Stimulated activated CD4-positive, alpha-beta T cell treated with anti-CD3 and anti-CD28 coated beads, Interleukin-4, amount 100 ng/mL, for 1 hour (primary cell): Measurements from ENCODE around the gene GSAP.
A peak's percentile ranks its signal among the peaks of the same experiment; 100 is the strongest.

Experiments
- DNase-seq: peaks from one replicate; pipeline ENCODE4 v3.0.0-alpha.2; 2020

GSAP gene

GRCh38 chr7:77438131-77438530 lies 22.0 kb upstream of the GSAP start:
- no peak for DNase-seq

DNA sequence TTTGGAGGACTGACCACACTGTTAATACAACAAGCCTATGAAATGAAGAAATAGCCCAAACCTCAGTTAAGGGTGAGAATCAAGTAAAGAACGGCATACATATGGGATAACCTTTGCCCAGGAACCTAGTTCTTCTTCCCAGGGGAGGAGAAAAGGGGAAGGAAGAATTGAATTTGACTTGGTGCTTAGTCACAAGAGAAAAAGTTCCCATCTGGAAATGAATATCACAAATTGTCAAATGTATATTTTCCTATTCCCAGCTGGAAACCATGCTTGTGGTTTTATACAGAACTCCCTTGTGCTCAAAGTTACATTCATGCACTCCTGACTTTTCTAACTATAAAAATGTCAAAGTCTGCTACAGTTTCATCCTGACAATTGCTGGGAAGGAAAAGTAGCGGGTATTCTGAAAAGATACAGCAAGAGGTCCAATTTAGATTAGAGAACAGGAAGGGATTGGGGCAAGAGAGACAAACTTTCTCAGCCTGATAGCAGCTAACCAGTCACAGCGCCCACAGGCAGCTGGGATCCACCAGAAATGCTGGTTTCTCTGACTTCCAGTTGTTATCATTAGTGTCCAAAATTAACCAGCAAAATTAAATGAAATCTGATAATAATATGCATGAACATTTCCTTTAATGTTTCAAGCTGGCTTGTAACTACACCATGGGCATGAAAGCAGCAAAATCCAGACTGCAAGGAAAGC lies 18.6 kb upstream of the GSAP start:
- no peak for DNase-seq

DNA sequence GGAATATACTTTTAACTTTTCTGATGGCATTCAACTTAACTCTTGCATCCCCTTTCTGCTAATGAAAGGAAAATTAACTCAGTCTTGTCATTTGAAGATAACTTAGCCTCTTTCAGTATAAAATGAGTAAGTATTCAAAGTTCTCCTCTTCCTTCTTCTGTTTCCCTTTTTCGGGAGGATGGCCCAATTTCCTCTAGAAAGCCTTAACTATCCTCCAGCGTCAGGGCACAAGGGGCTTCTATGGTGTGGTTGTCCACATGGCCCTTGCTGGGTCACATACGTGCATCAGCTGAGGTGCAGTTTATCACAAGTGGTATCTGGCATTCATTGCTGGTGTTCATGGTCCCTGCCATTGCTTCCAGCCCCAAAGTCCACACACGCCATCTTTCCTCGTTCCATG lies 17.8 kb upstream of the GSAP start:
- DNase-seq: no peak

- no peak for DNase-seq
Measured at GRCh38 chr7:77430927-77431326, 14.8 kb upstream of the GSAP start.

DNA sequence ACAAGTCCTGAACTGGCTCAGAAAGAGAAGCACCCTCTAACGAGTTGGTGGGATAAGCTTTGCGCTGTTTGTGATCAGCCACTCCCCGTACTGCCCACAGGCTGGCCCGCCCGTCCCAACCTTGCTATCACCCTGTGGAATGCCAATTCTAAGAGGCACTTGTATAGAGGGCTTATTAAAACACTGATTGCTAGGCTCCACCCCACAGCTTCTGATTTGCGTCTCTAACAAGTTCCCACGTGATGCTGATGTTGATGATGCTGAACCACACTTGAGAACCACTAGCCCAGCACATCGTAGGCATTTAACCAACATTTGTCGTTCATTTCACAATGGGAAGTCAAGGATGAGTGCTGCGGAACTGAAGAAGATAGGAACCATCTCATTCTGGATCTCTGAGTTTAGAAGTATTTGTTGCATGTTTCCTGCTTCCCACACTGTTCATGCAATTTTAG lies 12.7 kb upstream of the GSAP start:
- no peak for DNase-seq

DNA sequence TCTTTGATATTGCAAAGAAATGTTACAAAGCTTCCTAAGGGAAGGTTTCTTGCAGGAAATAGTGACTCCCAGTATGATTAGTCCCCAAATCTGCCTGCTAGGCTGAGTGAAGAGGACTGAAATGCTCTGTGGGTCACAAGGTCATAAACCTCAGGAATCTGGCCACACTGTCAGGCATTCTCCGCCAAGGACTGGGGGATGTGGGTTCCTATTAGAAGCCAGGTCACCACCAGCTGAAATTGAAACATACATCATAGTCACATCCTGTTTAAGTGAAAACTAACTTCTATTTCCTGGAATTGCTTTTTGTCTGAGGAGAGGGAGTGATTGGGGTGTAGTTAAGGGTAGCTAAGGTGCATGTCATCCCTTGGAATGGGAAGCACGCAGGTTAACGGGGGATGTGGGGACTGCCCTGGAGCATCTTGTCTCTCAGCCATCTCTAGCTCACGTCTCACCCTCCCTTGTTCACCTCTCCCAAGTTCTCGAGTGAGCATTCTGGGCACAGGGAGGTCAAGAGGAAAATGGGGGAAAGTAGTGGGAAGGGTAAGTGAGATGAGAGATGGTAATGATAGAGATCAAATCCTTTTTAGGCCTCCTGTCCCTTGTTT lies 12.0 kb upstream of the GSAP start:
- no peak for DNase-seq

DNA sequence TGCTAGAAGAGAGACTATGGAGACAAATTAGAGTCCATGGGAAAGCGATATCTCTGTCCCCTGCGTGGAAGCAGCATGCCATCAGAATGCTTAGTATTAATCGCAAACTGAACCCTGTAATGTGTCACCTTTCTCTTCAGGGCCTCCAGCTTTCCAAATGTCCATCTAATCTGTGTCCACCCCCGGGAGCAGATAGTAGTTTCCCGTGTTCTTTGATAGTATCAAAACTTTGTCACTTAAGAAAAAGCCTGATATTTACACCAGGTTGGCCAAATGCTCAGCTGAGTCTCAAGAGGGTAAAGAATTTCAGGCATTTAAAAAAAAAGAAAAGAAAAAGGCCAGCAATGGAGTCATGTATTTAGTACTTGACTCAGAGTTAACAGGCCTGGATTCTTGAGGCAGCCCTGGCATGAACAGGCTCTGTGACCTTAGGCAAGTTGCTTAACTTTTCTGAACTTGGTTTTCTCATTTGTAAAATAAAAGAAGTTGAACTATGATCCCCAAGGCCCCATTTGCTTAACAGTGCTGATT lies 10.4 kb upstream of the GSAP start:
- no peak for DNase-seq

- DNase-seq: no peak
Measured at GRCh38 chr7:77426052-77426404, 9.9 kb upstream of the GSAP start.

- no peak for DNase-seq
Measured at GRCh38 chr7:77425101-77426051, 9.2 kb upstream of the GSAP start.

GRCh38 chr7:77422500-77422899 lies 6.4 kb upstream of the GSAP start:
- DNase-seq: no peak

GRCh38 chr7:77420986-77421672 lies 5.0 kb upstream of the GSAP start:
- DNase-seq: no peak

DNA sequence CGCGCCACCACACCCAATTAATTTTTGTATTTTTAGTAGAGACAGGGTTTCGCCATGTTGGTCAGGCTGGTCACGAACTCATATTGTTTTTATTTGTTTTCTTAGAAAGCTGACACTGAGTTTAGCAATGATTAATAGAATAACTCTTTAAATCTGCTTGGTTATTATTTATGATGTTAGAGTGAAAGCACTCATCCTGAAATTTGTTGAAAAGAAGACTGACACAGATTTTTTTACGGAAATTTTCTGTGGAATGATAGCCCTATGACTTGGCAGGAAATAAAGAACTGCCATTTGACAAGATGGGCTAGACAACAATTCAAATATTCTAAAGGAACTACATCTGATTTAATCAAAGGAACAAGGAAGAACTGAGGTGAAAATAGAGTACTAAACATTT lies 4.3 kb upstream of the GSAP start:
- DNase-seq: no peak

GRCh38 chr7:77419102-77419501 lies 3.0 kb upstream of the GSAP start:
- DNase-seq: no peak

- DNase-seq: no peak
Measured at GRCh38 chr7:77417801-77418200, 1.7 kb upstream of the GSAP start.

DNA sequence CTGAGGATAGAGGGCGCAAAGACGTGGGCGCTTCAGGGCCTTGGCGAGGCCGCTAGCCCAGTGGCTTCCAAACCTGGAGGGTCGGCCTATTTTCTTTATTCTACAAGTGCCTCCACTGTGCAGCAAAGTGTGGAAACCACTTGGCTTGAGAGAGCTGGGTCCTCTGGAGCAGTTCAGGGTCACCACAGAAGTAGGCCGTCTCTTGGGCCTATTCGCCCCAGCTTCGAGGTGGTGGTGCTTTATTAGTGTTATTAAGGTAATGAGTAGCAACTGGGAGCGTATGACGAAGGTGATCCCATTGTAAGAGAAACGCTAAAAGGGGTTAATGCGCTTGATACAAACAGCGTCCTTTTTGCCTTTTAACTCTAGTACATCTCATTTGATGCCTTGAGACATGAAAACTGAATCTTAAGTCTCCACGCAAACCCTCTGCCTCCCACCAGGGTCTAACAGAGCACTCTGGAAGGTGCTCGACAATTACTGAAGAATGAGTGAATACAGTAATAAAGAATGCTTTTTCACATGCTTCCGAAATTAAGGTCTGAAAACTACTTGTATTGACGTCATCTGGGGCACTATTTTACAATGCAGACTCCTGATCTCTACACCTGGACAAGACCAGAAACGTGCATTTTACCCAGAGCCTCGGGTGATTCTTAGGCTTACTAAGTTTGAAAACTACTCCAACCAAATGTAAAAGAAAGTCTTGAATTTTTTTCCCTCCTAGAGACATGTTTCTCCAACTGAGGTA lies 647 bp upstream of the GSAP start:
- no peak for DNase-seq

DNA sequence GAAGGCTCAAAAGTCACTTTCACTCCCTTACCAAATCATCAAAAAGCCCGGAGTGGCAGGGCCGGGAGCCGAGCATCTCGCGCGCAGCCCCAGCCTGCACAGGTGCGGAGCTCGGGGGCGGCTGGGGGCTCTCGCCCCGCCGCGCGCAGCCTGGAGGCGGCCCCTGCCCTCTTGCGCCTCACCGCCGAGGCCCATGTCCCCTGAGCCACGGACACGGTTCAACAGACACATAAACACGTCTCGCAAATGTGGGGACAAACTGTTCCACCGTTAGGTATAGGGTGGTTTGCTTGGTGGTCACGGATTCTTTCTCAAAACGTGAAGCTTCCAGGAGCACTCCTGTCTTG lies 700 bp downstream of the GSAP start:
- peak; percentile 22 for DNase-seq

GRCh38 chr7:77413861-77414424 lies 2.2 kb downstream of the GSAP start:
- DNase-seq: no peak

DNA sequence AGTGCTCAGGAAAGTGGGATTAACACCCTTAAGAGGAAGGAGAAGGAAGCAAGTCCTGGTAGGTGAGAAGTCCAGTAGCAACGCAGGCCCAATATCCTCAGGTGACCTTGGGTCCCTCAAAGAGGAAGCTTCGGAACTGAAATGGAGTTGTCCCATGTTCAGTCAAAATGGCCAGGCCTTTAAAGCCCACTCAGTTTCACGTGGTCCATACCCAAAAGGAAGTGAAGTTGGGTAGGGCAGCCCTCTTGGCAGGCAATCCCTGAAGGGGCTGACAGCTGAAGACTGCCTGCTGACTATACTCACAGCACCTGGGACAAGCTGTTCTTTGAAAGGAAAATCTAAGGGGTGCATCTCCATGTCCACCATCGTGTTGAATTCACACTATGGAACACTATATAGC lies 3.0 kb downstream of the GSAP start:
- DNase-seq: no peak

GRCh38 chr7:77409739-77410547 lies 6.2 kb downstream of the GSAP start:
- no peak for DNase-seq

DNA sequence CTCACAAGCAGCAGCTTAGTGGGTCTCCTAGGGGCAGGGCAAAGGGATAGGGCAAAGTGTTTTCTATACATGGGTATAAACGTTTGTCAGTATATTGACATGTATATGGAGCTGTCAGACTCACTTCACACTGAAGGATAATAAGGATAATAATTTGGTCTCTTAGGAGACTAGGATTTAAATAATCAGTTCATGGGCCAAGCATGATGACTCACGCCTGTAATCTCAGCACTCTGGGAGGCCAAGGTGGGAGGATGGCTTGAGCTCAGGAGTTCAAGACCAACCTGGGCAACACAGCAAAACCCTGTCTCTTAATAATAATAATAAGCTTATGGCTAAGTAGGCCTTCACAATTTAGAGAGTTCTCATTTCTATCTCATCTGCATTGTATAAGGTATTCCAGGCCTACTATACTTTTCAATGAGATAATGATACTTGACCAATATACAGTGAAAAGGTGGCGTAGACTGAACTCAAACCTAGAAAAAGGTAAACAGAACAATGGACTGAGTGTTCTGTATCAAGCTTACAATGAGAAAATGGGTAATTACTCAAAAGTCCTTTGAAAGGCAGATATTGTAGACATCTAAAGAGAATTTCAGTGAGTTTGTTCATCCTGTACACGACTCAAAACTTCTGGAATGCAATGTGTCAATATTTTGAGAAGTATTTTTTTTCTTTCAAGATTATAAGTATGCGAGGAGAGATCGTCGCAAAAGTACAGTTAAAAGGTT lies 7.0 kb downstream of the GSAP start:
- DNase-seq: no peak
